HCT116 (cell line): ENCODE measurements around the gene KCNK2.

Experiments used
- CEBPB ChIP-seq: IDR thresholded peaks from 2 replicates; pipeline ENCODE4 v1.6.1; 2012; ENCODE audit warnings: low read depth
- CTCF ChIP-seq, 3 experiments: fragments of 200-600 bp in 1 of 3; sonication (generic) in 1 of 3; IDR thresholded peaks in 2 of 3; conservative IDR thresholded peaks in 1 of 3; 2 replicates each; pipeline ENCODE4 v1.5.1; 2012 to 2017; ENCODE audit warnings: low read depth in 2 of 3, low read length in 2 of 3, antibody characterized with exemption in 1 of 3, borderline replicate concordance in 1 of 3, control low read depth in 1 of 3, mild to moderate bottlenecking in 1 of 3, mixed read lengths in 1 of 3, mixed run types in 1 of 3, moderate library complexity in 1 of 3; ENCODE audit not compliant: insufficient read depth in 1 of 3
- EZH2 ChIP-seq: fragments of 200-600 bp; sonication (generic); IDR thresholded peaks from 2 replicates; pipeline ENCODE4 v1.6.1; 2017; ENCODE audit warnings: antibody characterized with exemption, mixed run types
- POLR2A ChIP-seq: IDR thresholded peaks from 2 replicates; pipeline ENCODE4 v1.7.0; 2011; ENCODE audit warnings: borderline replicate concordance; ENCODE audit not compliant: insufficient read depth, insufficient read length; ENCODE audit errors: extremely low read depth
- POLR2AphosphoS5 ChIP-seq: IDR thresholded peaks from 2 replicates; pipeline ENCODE4 v1.6.1; 2011; ENCODE audit warnings: mild to moderate bottlenecking, low read depth, low read length, moderate library complexity
- SRF ChIP-seq: IDR thresholded peaks from 2 replicates; pipeline ENCODE4 v1.6.1; 2012; ENCODE audit warnings: low read depth
- TCF7L2 ChIP-seq: IDR thresholded peaks from 2 replicates; pipeline ENCODE4 v1.7.0; 2011; ENCODE audit warnings: borderline replicate concordance, inconsistent platforms; ENCODE audit not compliant: insufficient read depth, insufficient read length; ENCODE audit errors: extremely low read depth
- TF ChIP-seq, protein P1 (sequence below): IDR thresholded peaks from 2 replicates; pipeline ENCODE4 v1.6.1; 2012; ENCODE audit warnings: low read depth
- TF ChIP-seq, protein P2 (sequence below): IDR thresholded peaks from 2 replicates; pipeline ENCODE4 v1.6.1; 2012

GRCh38 chr1:215083383-215083961 is 935 bp downstream of the KCNK2 start:
- no peak for TF ChIP-seq POLR2AphosphoS5
- TF ChIP-seq CEBPB: no peak
- no peak for TF ChIP-seq EZH2
- no peak for TF ChIP-seq TCF7L2
- TF ChIP-seq CTCF (IDR thresholded peaks at IDR 0.05 in 2 of 3, conservative IDR thresholded peaks at IDR 0.05 in 1 of 3; ENCODE audit: borderline replicate concordance in 1 of 3, insufficient read depth in 1 of 3, low read depth in 2 of 3, low read length in 2 of 3): no peak
- no peak for TF ChIP-seq POLR2A
- TF ChIP-seq, protein P1, sequence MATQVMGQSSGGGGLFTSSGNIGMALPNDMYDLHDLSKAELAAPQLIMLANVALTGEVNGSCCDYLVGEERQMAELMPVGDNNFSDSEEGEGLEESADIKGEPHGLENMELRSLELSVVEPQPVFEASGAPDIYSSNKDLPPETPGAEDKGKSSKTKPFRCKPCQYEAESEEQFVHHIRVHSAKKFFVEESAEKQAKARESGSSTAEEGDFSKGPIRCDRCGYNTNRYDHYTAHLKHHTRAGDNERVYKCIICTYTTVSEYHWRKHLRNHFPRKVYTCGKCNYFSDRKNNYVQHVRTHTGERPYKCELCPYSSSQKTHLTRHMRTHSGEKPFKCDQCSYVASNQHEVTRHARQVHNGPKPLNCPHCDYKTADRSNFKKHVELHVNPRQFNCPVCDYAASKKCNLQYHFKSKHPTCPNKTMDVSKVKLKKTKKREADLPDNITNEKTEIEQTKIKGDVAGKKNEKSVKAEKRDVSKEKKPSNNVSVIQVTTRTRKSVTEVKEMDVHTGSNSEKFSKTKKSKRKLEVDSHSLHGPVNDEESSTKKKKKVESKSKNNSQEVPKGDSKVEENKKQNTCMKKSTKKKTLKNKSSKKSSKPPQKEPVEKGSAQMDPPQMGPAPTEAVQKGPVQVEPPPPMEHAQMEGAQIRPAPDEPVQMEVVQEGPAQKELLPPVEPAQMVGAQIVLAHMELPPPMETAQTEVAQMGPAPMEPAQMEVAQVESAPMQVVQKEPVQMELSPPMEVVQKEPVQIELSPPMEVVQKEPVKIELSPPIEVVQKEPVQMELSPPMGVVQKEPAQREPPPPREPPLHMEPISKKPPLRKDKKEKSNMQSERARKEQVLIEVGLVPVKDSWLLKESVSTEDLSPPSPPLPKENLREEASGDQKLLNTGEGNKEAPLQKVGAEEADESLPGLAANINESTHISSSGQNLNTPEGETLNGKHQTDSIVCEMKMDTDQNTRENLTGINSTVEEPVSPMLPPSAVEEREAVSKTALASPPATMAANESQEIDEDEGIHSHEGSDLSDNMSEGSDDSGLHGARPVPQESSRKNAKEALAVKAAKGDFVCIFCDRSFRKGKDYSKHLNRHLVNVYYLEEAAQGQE: no peak
- TF ChIP-seq, protein P2, sequence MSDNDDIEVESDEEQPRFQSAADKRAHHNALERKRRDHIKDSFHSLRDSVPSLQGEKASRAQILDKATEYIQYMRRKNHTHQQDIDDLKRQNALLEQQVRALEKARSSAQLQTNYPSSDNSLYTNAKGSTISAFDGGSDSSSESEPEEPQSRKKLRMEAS: no peak
- no peak for TF ChIP-seq SRF
